HG03520 (cell line): ENCODE measurements around the gene SRPK1.
"Not testable (repeated sequence)": the region's sequence is repeated elsewhere in the genome, so short reads cannot be mapped to it uniquely, and the experiment has no call there.

Source experiments
- ATAC-seq: cut with Tn5 transposase; IDR thresholded peaks from one replicate; pipeline ENCODE4 v1.9.1; 2021; ENCODE audit warnings: mild to moderate bottlenecking, moderate library complexity; ENCODE audit not compliant: unreplicated experiment

The SRPK1 gene

DNA sequence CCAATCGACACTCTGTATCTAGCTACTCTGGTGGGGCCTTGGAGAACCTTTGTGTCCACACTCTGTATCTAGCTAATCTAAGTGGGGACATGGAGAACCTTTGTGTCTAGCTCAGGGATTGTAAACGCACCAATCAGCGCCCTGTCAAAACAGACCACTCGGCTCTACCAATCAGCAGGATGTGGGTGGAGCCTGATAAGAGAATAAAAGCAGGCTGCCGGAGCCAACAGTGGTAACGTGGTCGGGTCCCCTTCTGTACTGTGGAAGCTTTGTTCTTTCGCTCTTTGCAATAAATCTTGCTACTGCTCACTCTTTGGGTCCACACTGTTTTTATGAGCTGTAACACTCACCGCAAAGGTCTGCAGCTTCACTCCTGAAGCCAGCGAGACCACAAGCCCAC is 11.0 kb upstream of the SRPK1 start:
- ATAC-seq: not testable (repeated sequence)

DNA sequence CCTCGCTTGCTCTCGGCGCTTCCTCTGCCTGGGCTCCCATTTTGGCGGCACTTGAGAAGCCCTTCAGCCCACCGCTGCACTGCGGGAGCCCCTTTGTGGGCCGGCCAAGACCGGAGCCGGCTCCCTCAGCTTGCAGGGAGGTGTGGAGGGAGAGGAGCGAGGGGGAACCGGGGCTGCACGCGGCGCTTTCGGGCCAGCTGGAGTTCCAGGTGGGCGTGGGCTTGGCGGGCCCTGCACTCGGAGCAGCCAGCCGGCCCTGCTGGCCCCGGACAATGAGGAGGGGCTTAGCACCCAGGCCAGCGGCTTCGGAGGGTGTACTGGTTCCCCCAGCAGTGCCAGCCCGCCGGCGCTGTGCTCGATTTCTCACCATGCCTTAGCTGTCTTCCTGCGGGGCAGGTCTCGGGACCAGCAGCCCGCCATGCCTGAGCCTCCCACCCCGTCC is 10.2 kb upstream of the SRPK1 start:
- no peak for ATAC-seq

DNA sequence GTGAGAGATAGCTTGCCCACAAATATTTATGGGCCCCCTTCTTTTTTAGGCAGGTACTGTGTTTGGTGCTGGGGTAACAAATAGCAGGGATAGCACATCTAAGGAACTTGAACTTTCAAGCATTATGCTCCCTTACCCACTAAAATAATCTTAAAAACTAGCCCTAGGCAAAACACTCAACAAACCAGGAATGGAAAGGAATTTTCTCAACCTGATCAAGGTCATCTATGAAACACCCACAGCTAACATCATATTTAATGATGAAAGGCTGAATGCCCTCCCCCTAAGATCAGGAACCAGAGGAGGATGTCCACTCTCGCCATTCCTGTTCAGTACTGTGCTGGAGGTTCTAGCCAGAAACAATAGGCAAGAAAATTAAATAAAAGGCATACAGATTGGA is 8.7 kb upstream of the SRPK1 start:
- no peak for ATAC-seq

- no peak for ATAC-seq
These were observed 5.8 kb upstream of the SRPK1 start for GRCh38 chr6:35926509-35927215.

DNA sequence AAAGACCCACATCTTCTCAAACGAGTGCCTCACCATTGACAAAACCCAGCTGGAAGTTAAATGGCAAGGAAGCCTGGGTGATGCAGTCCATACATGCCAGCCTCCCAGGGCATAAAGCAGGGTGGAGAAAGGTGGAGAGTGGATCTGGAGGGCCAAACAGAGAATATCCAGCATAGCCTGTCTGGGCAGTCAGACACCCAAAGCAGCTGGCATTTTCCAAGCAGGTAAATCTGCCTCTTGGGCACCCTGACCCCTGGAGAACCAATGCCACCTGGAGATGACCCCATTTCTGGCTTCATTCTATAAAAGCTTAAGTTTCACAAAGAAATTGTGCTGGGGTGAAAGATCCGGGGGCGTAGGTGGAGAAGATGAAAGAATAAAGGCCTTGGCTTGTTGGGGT is 5.1 kb upstream of the SRPK1 start:
- no peak for ATAC-seq

DNA sequence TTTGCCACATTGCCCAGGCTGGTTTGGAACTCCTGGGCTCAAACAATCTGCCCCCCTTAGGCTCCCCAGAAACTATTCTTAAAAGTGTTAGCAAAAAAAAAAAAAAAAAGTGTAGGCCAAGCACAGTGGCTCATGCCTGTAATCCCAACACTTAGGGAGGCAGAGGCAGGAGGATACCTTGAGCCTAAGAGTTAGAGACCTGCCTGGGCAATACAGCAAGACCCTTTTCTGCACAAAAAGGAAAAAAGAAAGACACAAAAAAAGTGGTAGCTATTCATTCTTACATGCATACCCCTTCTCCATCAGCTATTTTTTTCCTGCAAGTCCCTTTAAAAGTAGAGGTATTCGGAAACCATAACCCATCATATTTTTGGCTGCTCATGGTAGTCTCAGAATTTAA is 3.2 kb upstream of the SRPK1 start:
- no peak for ATAC-seq

DNA sequence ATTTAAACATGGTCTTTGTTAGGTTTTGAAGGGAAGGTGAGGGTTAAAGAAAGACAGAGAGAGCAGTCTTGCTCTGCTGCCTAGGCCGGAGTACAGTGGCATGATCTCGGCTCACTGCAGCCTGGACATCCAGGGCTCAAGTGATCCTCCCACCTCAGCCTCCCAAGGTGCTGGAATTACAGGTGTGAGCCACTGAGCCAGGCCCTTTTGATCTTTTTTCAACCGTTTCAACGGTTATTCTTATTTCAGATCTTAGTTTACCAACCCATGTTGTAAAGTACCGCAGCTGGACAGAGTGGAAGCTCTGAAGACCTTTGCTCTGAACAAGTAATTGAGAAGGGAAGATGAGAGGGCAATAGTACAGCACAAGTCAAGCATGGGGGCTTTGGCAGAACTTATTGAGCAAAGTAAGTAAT is 1.2 kb upstream of the SRPK1 start:
- no peak for ATAC-seq

- ATAC-seq: peak; percentile 20
These were observed 809 bp downstream of the SRPK1 start for GRCh38 chr6:35919827-35920751.

GRCh38 chr6:35919085-35919826 is 1.6 kb downstream of the SRPK1 start:
- ATAC-seq: no peak

DNA sequence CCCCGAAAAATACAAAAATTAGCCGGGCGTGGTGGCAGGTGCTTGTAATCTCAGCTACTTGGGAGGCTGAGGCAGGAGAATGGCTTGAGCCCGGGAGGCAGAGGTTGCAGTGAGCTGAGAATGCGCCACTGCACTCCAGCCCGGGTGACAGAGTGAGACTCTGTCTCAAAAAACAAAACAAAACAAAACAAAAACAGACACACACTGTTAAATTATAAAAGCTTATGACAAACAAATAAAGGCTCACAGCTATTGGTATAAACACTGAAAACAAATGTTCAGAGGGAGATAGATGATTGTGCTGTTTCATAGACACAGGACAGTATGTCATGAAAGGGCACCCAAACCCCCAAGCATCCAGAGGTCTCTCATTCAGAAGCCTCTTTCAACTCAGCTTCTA is 4.0 kb downstream of the SRPK1 start:
- ATAC-seq: not testable (repeated sequence)

GRCh38 chr6:35916056-35916455 is 4.8 kb downstream of the SRPK1 start:
- no peak for ATAC-seq

GRCh38 chr6:35914536-35914935 is 6.4 kb downstream of the SRPK1 start:
- ATAC-seq: no peak

GRCh38 chr6:35911871-35912653 is 8.8 kb downstream of the SRPK1 start:
- ATAC-seq: no peak

DNA sequence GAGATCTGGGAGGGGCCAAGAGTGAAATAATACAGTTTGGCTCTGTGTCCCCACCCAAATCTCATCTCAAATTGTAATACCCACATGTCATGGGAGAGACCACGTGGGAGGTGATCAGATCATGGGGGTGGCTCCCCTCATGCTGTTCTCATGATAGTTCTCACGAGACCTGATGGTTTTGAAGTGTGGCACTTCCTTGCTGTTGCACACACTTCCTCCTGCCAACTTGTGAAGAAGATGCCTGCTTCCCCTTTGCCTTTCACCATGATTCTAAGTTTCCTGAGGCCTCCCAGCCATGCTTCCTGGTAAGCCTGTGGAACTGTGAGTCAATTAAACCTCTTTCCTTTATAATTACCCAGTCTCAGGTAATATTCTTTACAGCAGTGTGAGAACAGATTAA is 11.3 kb downstream of the SRPK1 start:
- not testable (repeated sequence) for ATAC-seq

- ATAC-seq: not testable (repeated sequence)
These were observed 12.0 kb downstream of the SRPK1 start for GRCh38 chr6:35908753-35909401.

GRCh38 chr6:35907750-35908149 is 13.1 kb downstream of the SRPK1 start:
- ATAC-seq: no peak

DNA sequence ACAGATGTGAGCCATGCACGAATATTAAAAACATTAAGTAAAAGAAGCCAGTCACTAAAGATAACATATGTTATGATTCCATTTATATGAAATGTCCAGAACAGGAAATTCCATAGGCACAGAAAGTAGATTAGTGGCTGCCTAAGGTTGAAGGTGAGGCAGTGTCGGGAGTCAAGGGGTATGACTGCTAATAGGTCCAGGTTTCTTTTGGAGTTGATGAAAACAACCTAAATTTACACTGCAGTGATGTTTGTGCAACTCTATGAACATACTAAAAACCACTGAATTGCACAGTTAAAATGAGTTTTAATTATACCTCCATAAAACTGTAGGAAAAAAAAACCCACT is 14.4 kb downstream of the SRPK1 start:
- no peak for ATAC-seq

DNA sequence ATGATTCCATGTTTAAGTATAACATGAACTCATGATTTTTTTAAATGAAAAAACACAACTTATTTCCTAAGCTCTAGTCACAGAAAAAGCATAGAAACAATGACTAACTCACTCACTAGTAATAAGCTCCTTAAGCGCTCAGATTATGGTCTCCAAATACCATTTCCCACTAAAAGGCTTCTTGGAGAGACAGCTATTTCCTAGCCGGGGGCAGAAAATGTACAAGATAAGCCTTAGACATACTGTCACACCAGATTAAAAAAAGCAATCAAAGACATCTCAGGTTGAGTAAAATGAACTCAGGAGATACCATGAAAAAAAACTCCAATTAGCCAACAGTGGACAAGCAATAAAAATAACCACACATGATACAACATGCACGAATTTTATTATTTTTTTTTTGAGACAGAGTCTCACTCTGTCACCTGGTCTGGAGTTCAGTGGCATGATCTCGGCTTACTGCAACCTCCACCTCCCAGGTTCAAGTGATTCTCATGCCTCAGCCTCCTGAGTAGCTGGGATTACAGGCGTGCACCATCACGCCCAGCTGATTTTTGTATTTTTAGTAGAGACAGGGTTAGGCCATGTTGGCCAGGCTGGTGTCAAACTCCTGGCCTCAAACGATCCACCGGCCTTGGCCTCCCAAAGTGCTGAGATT is 14.9 kb downstream of the SRPK1 start:
- ATAC-seq: no peak

GRCh38 chr6:35905141-35905785 is 15.6 kb downstream of the SRPK1 start:
- no peak for ATAC-seq
